AG04450 (cell line): Measurements from ENCODE around the gene INPPL1. TPM values are rescaled to one million over a fixed set of nuclear protein-coding genes. Genes with fewer than 3 reads are reported as not detected.

ENCODE experiments used
- CTCF ChIA-PET: fragments of 300-600, 350-600 bp; formaldehyde crosslinking; extraction: SDS; loops from one replicate; lab custom pipeline; 2022; ENCODE audit warnings: antibody characterized with exemption, inconsistent platforms; lab: Charles Lee
- POLR2A ChIA-PET: fragments of 350-600 bp; formaldehyde crosslinking; extraction: SDS; loops from one replicate; lab custom pipeline; 2021; ENCODE audit warnings: antibody characterized with exemption, inconsistent platforms; lab: Yijun Ruan, JAX
- DNase-seq: peaks from one replicate; pipeline ENCODE4 v3.0.0-alpha.2; 2011; ENCODE audit warnings: low read depth, low spot score
- H3K27ac ChIP-seq: one replicate; pipeline ENCODE4 v1.5.1; 2012; ENCODE audit warnings: low read depth, low read length, control low read depth
- H3K27me3 ChIP-seq: one replicate; pipeline ENCODE4 v1.6.0; 2012; ENCODE audit warnings: low read length; ENCODE audit not compliant: control insufficient read depth, insufficient read depth
- H3K4me3 ChIP-seq: 2 replicates; pipeline ENCODE4 v1.5.1; 2011; ENCODE audit warnings: mild to moderate bottlenecking, low read depth, low read length, control low read depth
- H3K9me3 ChIP-seq: 2 replicates; pipeline ENCODE4 v1.5.1; 2012; ENCODE audit warnings: low read length; ENCODE audit not compliant: control insufficient read depth, insufficient read depth
- polyA minus RNA-seq: library from RNA; depleted of rRNA, polyadenylated mRNA; stranded (reverse); fragments of >200 nt; gene quantifications from 2 replicates; pipeline ENCODE4 v1.2.3, GENCODE V29; 2011; rRNA and poly(A)+ RNA removed
- polyA plus RNA-seq: library from polyadenylated mRNA; depleted of rRNA; stranded (reverse); fragments of >200 nt; gene quantifications from 2 replicates; pipeline ENCODE4 v1.2.3, GENCODE V29; 2011; rRNA removed
- TF ChIP-seq, protein P1 (sequence below): IDR thresholded peaks from 2 replicates; pipeline ENCODE4 v1.5.1; 2011; ENCODE audit warnings: low read depth, low read length, control low read depth, inconsistent platforms

The INPPL1 gene, protein sequence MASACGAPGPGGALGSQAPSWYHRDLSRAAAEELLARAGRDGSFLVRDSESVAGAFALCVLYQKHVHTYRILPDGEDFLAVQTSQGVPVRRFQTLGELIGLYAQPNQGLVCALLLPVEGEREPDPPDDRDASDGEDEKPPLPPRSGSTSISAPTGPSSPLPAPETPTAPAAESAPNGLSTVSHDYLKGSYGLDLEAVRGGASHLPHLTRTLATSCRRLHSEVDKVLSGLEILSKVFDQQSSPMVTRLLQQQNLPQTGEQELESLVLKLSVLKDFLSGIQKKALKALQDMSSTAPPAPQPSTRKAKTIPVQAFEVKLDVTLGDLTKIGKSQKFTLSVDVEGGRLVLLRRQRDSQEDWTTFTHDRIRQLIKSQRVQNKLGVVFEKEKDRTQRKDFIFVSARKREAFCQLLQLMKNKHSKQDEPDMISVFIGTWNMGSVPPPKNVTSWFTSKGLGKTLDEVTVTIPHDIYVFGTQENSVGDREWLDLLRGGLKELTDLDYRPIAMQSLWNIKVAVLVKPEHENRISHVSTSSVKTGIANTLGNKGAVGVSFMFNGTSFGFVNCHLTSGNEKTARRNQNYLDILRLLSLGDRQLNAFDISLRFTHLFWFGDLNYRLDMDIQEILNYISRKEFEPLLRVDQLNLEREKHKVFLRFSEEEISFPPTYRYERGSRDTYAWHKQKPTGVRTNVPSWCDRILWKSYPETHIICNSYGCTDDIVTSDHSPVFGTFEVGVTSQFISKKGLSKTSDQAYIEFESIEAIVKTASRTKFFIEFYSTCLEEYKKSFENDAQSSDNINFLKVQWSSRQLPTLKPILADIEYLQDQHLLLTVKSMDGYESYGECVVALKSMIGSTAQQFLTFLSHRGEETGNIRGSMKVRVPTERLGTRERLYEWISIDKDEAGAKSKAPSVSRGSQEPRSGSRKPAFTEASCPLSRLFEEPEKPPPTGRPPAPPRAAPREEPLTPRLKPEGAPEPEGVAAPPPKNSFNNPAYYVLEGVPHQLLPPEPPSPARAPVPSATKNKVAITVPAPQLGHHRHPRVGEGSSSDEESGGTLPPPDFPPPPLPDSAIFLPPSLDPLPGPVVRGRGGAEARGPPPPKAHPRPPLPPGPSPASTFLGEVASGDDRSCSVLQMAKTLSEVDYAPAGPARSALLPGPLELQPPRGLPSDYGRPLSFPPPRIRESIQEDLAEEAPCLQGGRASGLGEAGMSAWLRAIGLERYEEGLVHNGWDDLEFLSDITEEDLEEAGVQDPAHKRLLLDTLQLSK
- polyA plus RNA-seq (79.8 and 85.3 TPM in 2 replicates), polyA minus RNA-seq (140 and 173 TPM in 2 replicates)

- no peak for DNase-seq
- TF ChIP-seq, protein P1, sequence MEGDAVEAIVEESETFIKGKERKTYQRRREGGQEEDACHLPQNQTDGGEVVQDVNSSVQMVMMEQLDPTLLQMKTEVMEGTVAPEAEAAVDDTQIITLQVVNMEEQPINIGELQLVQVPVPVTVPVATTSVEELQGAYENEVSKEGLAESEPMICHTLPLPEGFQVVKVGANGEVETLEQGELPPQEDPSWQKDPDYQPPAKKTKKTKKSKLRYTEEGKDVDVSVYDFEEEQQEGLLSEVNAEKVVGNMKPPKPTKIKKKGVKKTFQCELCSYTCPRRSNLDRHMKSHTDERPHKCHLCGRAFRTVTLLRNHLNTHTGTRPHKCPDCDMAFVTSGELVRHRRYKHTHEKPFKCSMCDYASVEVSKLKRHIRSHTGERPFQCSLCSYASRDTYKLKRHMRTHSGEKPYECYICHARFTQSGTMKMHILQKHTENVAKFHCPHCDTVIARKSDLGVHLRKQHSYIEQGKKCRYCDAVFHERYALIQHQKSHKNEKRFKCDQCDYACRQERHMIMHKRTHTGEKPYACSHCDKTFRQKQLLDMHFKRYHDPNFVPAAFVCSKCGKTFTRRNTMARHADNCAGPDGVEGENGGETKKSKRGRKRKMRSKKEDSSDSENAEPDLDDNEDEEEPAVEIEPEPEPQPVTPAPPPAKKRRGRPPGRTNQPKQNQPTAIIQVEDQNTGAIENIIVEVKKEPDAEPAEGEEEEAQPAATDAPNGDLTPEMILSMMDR, result no peak
- Histone ChIP-seq H3K27ac (peak within 1 kb of the TSS; percentile 73), H3K9me3 (no peaks in the 10 kb centered on the region; the same call in 1 of the 2 replicates), H3K4me3 (peak within 1 kb of the TSS; percentile 83), H3K27me3 (no peaks in the 10 kb centered on the region)
- ChIA-PET CTCF (interaction anchor here (0.8 to 1.6 kb wide), 3 partner anchors 41 to 206 kb away, joined by 3 to 6 read pairs (median 4); no protein-coding TSS in a partner anchor), POLR2A (interaction anchor here (0.5 to 2.3 kb wide), 5 partner anchors 13 to 402 kb away, joined by 3 to 10 read pairs (median 3); partner anchors contain the start of gene ANAPC15)
Measured at GRCh38 chr11:72224564-72225410, at the start of gene INPPL1. INPPL1 (plus strand) TSS chr11:72224767; CDS start chr11:72224985, 218 bp downstream.

DNA sequence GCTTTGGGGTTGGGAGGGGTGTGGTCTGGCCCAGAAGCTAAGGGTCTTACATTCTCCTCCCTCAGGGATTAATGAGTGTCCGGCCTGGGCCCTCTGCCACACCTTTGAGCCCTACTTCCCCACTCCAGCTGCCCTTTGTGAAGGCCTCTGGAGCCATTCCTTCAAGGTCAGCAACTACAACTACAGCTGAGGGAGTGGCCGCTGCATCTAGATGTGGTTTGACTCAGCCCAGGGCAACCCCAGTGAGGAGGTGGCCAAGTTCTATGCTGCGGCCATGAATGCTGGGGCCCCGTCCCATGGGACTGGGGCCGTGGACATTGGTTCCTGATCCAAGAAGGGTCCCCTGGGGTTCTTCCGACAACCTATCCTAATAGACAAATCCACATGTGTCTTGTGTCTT, 46.9 kb upstream of the INPPL1 start:
- H3K9me3 ChIP-seq, result peaks cover 2% of the 10 kb centered on the region; the same call in 1 of the 2 replicates
- no peaks in the 10 kb centered on the region for H3K27me3 ChIP-seq
- DNase-seq, result no peak
- CTCF ChIA-PET, result no interaction called here
- TF ChIP-seq, protein P1, result no peak
- POLR2A ChIA-PET, result no interaction called here
- H3K4me3 ChIP-seq, result no peak overlapping the region
- H3K27ac ChIP-seq, result no peak overlapping the region

- no peaks in the 10 kb centered on the region for H3K27me3 ChIP-seq
Measured at GRCh38 chr11:72179049-72179803, 45.3 kb upstream of the INPPL1 start.

More at GRCh38 chr11:72179049-72179803, 45.3 kb upstream of the INPPL1 start:
- POLR2A ChIA-PET, result interaction anchor here (0.7 kb wide), 2 partner anchors 34 to 71 kb away, joined by 3 to 6 read pairs; no protein-coding TSS in a partner anchor
- H3K9me3 ChIP-seq, result peaks cover 1% of the 10 kb centered on the region; the same call in 1 of the 2 replicates
- TF ChIP-seq, protein P1, result no peak
- no peak overlapping the region for H3K4me3 ChIP-seq
- CTCF ChIA-PET, result interaction anchor here (0.7 to 3.1 kb wide), 4 partner anchors 35 to 154 kb away, joined by 4 to 13 read pairs (median 4); no protein-coding TSS in a partner anchor
- H3K27ac ChIP-seq, result no peak overlapping the region
- DNase-seq, result no peak
